Breast epithelium (tissue), 3 donors: Measurements from ENCODE around the gene MFAP2.

Experiments used
- POLR2A ChIP-seq: fragments of 450-650 bp; IDR thresholded peaks from one replicate; pipeline ENCODE4 v1.6.1; 2016; ENCODE audit warnings: antibody characterized with exemption, mild to moderate bottlenecking, moderate library complexity
- POLR2AphosphoS5 ChIP-seq, 3 donors: sonication (generic); formaldehyde crosslinking; IDR thresholded peaks; one replicate each; pipeline ENCODE4 v1.6.1; 2017; ENCODE audit warnings: antibody characterized with exemption in 3 of 3
- TF ChIP-seq, protein P1 (sequence below), 3 donors: fragments of 450-650 bp; IDR thresholded peaks; one replicate each; pipeline ENCODE4 v1.5.1; 2016 to 2017; ENCODE audit warnings: antibody characterized with exemption in 3 of 3, mild to moderate bottlenecking in 3 of 3, moderate library complexity in 3 of 3

DNA sequence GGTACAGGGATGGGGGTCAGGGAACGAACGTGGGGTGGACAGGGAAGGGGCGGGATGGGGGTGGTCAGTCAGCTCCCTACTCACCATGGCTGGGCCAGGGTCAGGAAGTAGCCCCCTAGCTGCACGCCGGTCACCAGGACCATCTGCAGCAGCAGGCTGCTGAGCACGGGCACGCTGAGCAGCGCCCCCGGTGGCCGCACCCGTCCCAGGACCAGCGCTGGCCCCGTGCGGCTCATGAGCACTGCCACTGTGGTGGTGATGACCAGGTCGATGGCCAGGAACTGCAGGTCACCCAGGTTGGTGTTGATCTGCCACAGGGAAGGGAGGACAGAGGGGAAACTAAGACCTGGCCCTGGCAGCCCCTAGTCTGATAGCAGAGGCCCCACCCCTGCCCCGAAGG, 6.5 kb upstream of the MFAP2 start:
- TF ChIP-seq, protein P1, sequence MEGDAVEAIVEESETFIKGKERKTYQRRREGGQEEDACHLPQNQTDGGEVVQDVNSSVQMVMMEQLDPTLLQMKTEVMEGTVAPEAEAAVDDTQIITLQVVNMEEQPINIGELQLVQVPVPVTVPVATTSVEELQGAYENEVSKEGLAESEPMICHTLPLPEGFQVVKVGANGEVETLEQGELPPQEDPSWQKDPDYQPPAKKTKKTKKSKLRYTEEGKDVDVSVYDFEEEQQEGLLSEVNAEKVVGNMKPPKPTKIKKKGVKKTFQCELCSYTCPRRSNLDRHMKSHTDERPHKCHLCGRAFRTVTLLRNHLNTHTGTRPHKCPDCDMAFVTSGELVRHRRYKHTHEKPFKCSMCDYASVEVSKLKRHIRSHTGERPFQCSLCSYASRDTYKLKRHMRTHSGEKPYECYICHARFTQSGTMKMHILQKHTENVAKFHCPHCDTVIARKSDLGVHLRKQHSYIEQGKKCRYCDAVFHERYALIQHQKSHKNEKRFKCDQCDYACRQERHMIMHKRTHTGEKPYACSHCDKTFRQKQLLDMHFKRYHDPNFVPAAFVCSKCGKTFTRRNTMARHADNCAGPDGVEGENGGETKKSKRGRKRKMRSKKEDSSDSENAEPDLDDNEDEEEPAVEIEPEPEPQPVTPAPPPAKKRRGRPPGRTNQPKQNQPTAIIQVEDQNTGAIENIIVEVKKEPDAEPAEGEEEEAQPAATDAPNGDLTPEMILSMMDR (IDR thresholded peaks at IDR 0.05) = no peak
- TF ChIP-seq POLR2A = no peak
- no peak for TF ChIP-seq POLR2AphosphoS5 (IDR thresholded peaks at IDR 0.05)
